ENCODE measurements around the gene C11orf68.

Gene C11orf68

DNA sequence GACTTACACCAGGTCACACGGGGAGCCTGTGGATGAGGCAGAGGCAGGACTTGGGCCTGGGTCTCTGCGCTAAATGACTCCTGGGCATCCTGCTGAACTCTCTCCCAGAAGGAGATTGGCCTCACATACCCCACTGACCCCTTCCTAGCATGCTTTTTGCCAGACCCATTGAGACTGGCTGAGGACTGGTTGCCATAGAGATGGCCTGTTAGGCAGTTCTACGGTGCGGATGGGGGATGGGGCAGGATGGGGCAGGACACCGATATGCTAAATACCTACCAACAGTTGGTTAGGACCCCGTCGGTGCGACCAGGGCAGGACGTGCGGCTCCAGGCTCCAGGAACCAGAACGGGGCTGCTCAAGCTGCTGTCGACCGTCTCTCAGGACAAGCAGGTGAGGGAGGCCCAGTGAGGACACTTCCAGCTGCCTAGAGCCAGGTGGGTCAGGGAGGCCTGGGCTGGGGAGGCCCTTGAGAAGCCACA is 26.6 kb upstream of the C11orf68 start, which contains the start of gene TSGA10IP:
Gene TSGA10IP (plus strand): TSS at position 51 of the 482 bp plus-strand sequence. CDS start 196 bp downstream, at position 247.
- H3K27ac ChIP-seq = no peak within 1 kb of the TSS
- no peak for DNase-seq (ENCODE audit: low read depth, low spot score)

DNA sequence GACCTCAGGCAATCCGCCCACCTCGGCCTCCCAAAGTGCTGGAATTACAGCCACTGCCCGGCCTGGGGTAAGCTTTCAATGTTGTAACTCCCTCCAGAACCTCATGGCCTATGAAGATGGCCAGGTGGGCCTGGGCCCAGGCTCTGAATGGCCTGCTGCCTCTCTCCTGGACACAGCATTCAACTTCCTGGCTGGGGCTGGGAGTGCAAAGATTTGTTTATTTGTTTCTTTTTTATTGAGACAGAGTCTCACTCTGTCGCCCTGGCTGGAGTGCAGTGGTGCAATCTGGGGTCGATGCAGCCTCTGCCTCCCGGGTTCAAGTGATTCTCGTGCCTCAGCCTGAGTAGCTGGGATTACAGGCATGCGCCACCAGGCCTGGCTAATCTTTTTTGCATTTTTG is 25.9 kb upstream of the C11orf68 start:
- H3K27ac ChIP-seq = no peak overlapping the region
- no peak for DNase-seq (ENCODE audit: low read depth, low spot score)

DNA sequence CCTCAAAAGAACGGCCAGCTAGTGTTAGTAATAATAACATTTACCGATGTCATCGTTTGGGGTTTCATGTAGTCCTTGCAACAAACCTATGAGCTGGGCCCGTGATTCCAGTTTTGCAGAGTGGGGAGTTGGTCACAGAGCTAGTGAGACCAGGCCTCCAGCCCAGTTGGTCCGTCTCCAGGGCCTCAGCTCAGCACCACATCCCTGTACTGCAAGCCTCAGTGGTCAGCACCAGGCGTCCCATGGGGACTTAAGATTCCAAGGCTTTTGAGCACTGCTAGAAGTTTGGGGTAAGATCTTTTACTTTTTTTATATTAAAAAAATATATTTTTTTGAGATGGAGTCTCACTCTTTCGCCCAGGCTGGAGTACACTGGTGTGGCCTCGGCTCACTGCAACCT is 25.3 kb upstream of the C11orf68 start:
- DNase-seq (ENCODE audit: low read depth, low spot score) = no peak
- no peak overlapping the region for H3K27ac ChIP-seq

DNA sequence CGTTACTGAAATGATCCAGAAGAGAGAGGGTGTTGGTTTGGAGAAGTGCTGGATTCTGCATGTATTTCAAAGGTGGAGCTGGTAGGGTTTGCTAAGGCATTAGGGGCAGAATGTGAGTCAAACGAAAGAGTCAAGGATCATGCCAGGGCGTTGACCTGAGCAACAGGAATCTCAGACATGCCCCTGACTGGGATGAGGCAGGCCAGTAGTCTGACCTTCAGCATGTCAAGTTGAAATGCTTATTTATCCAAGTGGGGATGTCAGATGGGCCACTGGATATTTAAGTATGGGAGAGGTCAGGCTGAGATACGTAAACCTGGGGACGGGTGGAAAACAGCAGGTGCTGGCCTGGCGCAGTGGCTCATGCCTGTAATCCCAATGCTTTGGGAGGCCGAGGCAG is 23.7 kb upstream of the C11orf68 start:
- H3K27ac ChIP-seq = no peak overlapping the region
- no peak for DNase-seq (ENCODE audit: low read depth, low spot score)

DNA sequence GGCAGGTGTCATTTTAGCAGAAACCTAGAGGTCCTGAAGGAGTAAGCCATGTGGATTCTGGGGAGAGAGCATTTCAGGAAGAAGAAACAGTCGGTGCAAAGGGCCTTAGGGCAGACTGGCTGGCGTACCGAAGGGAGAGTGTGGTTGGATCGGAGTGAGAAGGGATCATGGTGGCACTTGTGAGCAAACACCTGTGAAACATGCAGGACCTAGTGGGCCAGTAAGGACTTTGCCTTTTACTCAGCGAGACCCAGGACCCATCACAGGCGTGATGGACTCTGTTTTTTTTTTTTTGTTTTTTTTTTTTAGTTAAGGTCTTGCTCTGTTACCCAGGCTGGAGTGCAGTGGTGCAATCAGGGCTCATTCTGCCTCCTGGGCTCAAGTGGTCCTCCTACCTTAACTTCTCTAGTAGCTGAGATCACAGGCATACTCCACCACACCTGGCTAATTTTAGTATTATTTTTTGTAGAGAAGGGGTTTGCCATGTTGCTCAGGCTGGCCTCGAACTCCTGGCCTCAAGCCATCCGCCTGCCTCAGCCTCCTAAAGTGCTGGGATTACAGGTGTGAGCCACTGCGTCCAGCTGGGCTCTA is 23.0 kb upstream of the C11orf68 start:
- H3K27ac ChIP-seq = peak overlapping the region; percentile 52
- DNase-seq (ENCODE audit: low read depth, low spot score) = no peak

DNA sequence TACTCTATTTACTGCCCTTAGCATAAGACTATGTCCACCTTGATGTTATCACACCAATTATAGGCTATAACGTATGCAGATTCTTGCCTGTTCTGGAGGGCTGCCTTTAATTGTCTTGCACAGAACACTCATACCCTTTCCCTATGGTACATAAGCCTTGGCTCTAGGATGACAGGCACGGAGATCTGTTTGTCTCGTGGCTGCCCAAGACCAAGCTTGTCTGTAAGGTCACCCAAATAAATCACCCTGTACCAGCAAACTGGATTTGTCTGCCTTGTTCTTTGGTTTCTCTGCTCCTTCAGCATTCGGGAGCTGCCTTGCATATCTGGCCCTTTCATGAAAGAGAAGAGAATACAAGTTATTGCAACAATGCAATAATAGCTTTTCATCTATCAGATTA is 18.9 kb upstream of the C11orf68 start:
- H3K27ac ChIP-seq = no peak overlapping the region
- DNase-seq (ENCODE audit: low read depth, low spot score) = no peak

DNA sequence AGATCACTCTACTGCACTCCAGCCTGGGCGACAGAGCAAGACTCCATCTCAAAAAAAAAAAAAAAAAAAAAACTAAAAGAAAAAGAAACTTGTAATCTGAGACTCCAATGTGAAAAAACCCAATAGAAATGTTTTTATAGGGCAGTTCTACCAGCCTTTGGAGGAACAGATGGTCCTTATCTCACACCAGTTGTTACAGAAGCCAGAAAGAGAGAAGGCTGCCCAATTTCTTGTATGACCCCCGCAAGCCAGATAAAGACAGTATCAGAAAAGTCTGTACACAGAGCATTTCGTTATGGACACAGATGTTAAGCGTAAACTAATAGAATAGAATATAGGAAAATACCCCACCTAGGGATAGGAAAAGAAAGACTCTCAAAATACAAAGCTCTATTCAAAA is 15.2 kb upstream of the C11orf68 start:
- H3K27ac ChIP-seq = no peak overlapping the region
- DNase-seq (ENCODE audit: low read depth, low spot score) = no peak

DNA sequence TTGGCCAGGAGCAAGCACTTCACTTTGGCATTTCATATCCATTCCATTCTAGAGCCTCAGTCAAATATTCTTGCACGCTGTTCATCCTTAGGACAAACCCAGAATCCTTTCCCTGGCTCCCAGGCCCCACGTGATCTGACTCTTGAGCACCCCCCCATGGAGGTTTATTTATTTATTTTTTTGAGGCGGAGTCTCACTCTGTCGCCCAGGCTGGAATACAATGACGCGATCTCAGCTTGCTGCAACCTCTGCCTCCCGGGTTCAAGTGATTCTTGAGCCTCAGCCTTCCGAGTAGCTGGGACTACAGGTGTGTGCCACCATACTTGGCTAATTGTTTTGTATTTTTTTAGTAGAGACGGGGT is 13.7 kb upstream of the C11orf68 start:
- no peak for DNase-seq (ENCODE audit: low read depth, low spot score)
- no peak overlapping the region for H3K27ac ChIP-seq

DNA sequence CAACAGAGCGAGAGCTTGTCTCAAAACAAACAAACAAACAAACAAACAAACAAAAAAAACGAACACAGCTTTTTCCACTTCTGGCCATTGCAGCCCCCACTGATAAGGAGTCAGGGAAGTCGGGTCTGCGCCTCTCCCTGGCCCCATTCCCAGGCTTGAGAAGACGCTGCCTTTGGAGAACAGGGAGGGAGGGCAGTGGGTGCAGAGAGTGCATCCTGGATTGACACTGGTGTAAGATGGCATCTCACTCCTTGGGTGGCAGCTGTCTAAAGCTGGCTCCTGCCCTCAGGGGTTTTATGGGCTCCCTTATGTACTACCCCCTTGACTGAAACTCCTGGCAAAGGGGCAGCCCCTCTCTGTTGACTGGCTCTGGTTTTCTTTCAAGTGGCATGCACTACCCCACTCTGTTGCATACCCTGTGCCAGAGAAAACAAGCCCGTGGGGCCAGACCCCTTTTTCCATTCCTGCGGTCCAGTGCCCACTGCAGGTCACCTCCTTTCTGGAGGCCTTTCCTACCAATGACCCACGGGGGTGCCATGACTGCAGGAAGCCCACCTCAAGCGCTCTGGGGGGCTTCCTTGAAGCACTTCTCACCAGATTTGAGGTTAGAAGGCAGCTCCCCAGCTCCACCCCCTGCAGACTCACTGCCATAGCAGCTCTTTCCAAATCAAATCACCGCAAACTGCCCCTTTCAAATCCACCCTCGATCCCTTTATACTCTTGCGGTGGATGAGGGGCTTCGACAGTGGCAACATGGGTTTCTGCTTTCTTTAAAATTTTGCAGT is 13.1 kb upstream of the C11orf68 start:
- no peak overlapping the region for H3K27ac ChIP-seq
- DNase-seq (ENCODE audit: low read depth, low spot score) = no peak

DNA sequence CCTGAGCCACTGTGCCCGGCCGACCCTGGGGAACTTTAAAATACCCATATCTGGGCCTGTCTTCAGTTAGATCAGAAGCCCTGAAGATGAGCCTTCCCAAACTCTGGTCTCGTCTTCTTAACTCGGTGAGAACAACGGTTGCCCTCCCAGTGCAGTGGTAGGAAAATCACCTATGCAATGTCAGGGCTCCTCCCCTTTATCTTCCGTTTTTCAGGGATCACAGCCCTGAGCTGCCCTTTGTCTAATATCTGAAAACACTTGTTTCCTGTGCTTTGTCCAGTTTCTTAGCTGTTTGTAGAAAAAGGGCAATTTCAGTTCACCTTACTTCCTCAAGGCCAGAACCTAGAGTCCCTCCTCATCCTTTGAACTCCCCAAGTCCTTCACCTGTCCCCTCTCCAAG is 9.8 kb upstream of the C11orf68 start:
- no peak overlapping the region for H3K27ac ChIP-seq
- DNase-seq (ENCODE audit: low read depth, low spot score) = no peak

DNA sequence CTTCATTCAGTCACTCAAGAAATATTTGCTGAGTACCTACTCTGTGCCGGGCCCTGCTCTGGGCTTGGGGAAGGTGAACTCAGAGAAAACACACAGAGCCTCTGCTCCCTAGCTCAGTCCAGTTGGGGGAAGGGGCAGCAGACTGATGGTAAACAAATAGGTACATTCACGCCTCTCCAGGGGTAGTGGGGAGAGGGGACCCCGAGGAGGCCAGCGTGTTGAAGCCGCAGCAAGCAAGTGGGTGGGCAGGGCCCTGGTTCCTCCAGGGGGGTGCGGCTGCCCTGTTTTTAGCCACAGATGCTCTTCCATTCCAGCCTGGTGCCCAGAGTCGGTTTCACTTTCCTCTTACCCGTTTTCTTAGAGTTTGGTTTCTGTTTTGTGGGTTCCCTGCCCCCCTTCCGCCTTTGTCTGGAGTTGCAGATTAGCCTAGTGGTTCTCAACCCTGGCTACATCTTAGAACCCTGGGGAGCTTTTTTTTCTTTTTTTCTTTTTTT is 9.1 kb upstream of the C11orf68 start:
- no peak overlapping the region for H3K27ac ChIP-seq
- no peak for DNase-seq (ENCODE audit: low read depth, low spot score)

DNA sequence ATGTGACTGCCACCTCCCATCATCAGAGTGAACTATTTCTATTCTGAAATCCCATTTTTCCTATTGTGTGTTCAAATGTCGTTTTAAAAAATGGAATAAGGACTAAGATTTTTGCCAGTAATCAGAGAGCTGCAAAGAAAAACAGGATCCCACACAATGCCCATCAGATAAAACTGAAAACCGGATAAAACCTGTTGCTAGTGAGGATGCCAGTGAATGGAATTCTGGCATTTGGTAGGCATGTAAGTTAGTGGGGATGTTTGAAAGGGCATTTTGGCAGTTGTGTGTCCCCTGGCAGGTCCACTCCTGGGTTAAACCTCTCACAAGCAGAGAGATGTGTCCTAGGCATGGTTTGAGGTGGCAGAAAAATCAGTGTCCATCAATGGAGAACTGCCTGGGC is 6.5 kb upstream of the C11orf68 start:
- no peak for DNase-seq (ENCODE audit: low read depth, low spot score)
- H3K27ac ChIP-seq = no peak overlapping the region

DNA sequence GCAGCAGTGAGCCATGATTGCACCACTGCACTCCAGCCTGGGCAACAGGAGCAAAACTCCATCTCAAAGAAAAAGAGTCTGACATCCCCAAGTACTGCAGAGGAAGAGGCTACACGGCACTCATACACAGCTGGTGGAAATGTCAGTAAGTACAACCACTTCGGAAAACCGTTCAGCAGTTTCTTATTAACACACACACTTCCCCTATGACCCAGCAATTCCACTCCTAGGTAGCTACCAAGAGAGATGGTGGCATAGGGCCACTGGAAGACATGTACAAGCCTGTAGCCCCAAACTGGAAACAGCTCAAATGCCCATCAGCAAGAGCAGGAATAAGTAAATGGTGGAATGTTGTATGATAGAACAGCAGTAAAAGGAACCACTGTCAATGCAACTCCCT is 3.7 kb upstream of the C11orf68 start:
- no peak for DNase-seq (ENCODE audit: low read depth, low spot score)
- no peak overlapping the region for H3K27ac ChIP-seq

DNA sequence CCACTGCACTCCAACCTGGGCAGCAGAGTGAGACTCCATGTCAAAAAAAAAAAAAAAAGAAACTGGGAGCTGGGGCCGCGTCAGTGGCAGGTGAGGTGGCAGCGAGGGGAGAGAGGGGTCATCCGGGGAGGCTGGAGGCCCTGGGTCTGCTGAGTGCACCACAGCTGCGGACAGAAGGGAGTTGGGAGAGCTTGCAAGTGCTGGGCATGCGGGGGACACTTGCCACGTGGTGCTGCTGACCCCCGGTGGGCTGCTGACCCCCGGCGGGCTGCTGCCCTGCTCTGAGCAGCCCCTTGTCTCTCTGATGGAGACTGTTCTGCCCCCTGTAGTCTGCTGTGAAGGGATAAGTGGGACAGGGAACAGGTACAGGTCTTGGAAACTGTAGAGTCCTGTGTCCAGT is 3.0 kb upstream of the C11orf68 start:
- DNase-seq (ENCODE audit: low read depth, low spot score) = no peak
- no peak overlapping the region for H3K27ac ChIP-seq

DNA sequence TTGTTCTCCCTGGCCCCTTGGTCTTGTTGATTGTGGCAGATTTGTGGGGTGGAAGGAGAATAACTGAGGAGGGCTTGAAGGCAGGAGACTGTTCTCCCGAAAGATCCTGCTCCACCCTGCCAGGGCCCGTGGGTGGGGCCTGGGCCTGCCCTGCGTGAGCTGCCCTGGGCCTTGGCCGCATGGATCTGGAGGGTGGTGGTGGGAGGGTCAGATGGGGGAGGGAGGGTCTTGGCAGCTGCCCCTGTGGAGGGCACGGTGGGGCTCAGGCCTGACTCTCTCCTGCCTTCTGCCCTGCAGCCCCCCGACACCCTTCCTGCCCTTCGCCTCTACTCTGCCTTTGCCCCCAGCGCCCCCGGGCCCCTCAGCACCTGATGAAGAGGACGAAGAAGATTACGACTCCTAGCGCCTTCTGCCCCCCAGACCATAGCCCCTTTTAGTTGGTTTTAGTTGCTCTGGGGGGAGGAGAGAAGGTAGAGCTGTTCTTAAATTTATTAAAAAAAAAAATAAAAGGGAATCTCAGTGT is 2.2 kb upstream of the C11orf68 start:
- no peak for DNase-seq (ENCODE audit: low read depth, low spot score)
- H3K27ac ChIP-seq = peak overlapping the region; percentile 99

DNA sequence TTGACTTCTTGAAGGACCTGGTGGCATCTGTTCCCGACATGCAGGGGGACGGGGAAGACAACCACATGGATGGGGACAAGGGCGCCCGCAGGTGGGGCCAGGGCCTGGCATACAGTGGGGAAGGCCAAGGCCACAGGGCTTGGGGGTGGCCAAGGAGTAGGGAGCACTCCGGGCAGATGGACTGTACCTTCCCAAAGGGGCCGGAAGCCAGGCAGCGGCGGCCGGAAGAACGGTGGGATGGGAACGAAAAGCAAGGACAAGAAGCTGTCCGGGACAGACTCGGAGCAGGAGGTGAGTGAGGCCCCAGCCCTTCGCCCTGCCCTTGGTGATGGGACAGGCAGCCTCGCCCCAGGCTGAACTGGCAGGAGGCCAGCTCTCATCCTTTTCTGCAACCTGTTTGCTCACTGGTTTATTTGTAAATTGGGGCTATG is 1.5 kb upstream of the C11orf68 start:
- DNase-seq (ENCODE audit: low read depth, low spot score) = no peak
- peak overlapping the region; percentile 99 for H3K27ac ChIP-seq

DNA sequence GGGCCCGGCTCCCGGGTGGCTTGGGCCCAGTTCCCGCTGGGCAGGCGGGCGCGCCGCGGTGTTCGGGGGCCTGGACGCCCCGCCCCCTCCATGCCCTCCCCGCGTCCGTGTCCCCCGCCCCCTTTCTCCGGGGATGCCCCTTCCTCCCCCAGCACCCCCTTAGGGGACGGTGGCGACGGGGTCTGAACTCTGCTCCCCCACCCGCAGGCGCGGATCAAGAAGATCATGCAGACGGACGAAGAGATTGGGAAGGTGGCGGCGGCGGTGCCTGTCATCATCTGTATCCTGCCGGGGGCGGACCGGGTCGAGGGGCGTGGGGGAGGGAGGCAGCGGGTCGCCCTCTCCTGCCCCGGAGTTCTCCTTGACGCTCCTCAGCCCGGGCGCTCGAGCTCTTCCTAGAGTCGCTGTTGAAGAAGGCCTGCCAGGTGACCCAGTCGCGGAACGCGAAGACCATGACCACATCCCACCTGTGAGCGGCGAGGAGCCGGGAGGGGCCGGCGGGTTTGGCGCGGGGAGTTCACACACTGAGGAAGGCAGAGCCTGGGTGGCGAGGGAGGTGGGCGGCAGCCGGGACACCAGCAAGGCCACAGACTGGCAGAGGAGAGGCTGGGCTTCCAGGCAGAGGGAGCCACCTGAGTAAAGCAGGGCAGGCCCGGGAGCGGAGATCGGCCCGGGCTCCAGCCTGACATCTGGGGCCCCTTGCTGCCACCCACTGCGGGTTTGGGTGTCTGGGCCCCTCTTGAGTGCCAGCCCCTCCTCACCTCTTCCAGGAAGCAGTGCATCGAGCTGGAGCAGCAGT is 910 bp upstream of the C11orf68 start:
- DNase-seq (ENCODE audit: low read depth, low spot score) = no peak
- peak overlapping the region; percentile 99 for H3K27ac ChIP-seq

DNA sequence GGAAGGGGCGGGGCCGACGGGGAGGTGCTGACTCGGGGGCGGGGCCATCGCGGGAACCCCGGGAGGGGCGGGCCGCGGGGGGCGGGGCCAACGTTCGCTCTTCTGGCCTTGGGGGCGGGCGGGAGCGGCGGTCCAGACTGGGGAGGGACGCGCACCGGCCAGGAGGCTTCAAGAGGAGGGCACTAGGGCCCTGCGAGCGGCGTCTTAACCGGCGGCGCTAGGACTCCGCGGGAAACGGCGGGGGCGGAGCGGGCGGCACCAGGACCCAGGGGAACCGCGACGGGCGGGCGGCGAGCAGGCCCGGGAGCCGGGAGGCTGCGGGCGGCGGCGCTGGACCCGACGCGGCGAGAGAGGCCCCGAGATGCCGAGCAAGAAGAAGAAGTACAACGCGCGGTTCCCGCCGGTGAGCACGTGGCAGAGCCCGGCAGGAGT is 295 bp upstream of the C11orf68 start, which contains the start of gene DRAP1:
Gene DRAP1 (plus strand): TSS at position 286 of the 432 bp plus-strand sequence. CDS start 76 bp downstream, at position 362.
- DNase-seq (ENCODE audit: low read depth, low spot score) = peak; percentile 90

DNA sequence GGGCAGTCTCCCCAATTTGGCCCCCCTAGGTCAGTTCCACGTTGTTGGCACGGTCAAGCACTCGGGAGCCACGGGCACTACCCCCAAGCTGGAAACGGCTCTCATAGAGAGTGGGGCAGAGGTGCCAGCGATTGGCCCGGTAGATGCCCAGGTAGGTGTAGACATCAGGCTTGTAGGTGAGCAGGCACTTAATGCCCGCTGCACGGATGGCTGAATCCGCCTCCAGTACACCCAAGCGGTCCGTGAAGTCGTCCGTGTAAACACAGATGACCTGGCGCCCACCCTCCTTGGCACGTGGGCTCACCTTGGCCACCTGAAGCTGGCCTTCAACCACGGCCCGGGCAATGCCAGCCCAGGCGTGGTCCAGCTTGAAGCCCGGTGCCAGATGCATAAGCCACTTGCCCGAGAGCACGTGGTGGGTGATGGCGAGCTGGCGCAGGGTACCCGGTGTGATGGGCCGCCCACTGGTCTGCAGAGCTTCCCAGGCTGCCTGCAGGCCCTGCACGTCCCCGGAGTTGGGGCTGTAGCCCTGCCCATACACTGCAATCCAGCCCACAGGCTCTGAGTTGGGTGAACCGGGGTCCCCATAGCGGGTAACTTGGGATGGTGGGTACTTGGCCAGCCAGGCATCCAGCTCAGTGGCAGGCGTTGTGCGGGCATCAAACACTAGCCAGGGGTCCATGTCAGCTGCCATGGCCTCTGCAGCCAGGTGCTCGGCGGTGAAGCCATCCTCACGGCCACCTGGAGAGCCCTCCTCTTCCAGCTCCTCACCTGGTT is 1.2 kb downstream of the C11orf68 start:
- no peak for DNase-seq (ENCODE audit: low read depth, low spot score)
- peak overlapping the region; percentile 99 for H3K27ac ChIP-seq

More for the DNA sequence above, 295 bp upstream of the C11orf68 start, which contains the start of gene DRAP1:
- peak within 1 kb of the TSS; percentile 99 for H3K27ac ChIP-seq

DNA sequence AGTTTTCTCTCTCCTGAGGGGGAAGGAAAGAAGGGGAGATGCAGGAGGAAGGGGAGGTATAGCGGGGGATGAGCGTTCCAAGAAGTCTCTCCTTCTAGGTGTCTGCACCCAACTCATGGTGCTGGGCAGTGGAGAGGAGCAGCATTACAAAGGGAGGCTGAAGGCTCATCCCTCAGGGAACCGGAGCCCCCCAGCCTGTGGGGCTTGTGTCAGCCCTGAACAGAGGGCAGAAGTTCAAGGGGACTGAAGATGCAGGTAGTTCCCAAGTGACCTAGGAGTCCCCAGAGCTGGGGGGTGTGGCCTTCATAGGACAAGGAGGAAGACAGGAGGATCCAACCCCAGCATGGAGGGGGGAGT is 1.8 kb downstream of the C11orf68 start:
- H3K27ac ChIP-seq = peak overlapping the region; percentile 99

More for the DNA sequence above, 1.8 kb downstream of the C11orf68 start:
- DNase-seq (ENCODE audit: low read depth, low spot score) = no peak

Data from epithelial cell of prostate (primary cell).